ENCODE measurements around the gene KIF26B. TPM values are rescaled to one million over a fixed set of nuclear protein-coding genes. Genes with fewer than 3 reads are reported as not detected.
"Not testable (repeated sequence)": the region's sequence is repeated elsewhere in the genome, so short reads cannot be mapped to it uniquely, and the experiment has no call there.

Gene KIF26B
- total and polyA plus RNA-seq, 2 donors, result 0.43 to 1.6 TPM

GRCh38 chr1:245691897-245692296, 537.1 kb downstream of the KIF26B start:
- no peak overlapping the region for H3K27ac ChIP-seq (ENCODE audit: low read depth in 1 of 2, low read length in 1 of 2)
- H3K4me3 ChIP-seq (ENCODE audit: low read length in 2 of 2), result no peak overlapping the region
- peaks cover 0 to 8% of the 10 kb centered on the region in 2 donors for H3K4me1 ChIP-seq (ENCODE audit: control insufficient read depth in 2 of 2, insufficient read depth in 2 of 2, low read length in 2 of 2)
- no peaks in the 10 kb centered on the region for H3K36me3 ChIP-seq (ENCODE audit: control insufficient read depth in 2 of 2, insufficient read depth in 2 of 2, low read length in 1 of 2)
- H3K27me3 ChIP-seq (ENCODE audit: control insufficient read depth in 2 of 2, insufficient read depth in 1 of 2, low read length in 1 of 2), result peaks cover 2 to 23% of the 10 kb centered on the region in 2 donors
- no peaks in the 10 kb centered on the region for H3K9me3 ChIP-seq (ENCODE audit: control insufficient read depth in 2 of 2, insufficient read depth in 1 of 2, low read length in 1 of 2)
- DNase-seq (ENCODE audit: low read depth in 6 of 9, low spot score in 9 of 9), result no peak
- 97% methylated on average over 3 of the region's 3 CpGs for WGBS

DNA sequence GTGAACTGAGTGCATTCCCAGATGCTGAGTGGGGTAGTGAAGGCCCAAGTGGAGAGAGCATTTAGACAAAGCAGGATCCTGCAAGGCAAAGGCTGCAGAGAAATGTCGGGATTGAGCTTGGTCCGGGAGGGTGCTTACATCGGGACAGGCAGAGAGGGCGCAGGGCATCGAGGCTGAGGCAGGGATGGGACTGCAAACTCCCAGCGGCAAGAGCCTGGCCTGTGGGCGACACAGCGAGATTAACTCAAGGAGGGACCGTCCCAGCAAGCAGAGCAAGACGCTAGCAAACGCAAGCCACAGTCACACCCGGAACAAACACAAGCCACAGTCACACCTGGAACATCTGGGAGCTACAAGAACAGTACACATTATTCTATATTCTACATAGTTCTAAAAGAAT, 537.5 kb downstream of the KIF26B start:
- Histone ChIP-seq H3K27ac (ENCODE audit: low read depth in 1 of 2, low read length in 1 of 2) (no peak overlapping the region), H3K9me3 (ENCODE audit: control insufficient read depth in 2 of 2, insufficient read depth in 1 of 2, low read length in 1 of 2) (no peaks in the 10 kb centered on the region), H3K4me3 (ENCODE audit: low read length in 2 of 2) (no peak overlapping the region), H3K36me3 (ENCODE audit: control insufficient read depth in 2 of 2, insufficient read depth in 2 of 2, low read length in 1 of 2) (no peaks in the 10 kb centered on the region), H3K4me1 (ENCODE audit: control insufficient read depth in 2 of 2, insufficient read depth in 2 of 2, low read length in 2 of 2) (peaks cover 0 to 7% of the 10 kb centered on the region in 2 donors), H3K27me3 (ENCODE audit: control insufficient read depth in 2 of 2, insufficient read depth in 1 of 2, low read length in 1 of 2) (peaks cover 2 to 19% of the 10 kb centered on the region in 2 donors)
- 98% methylated on average over 12 of the region's 12 CpGs for WGBS
- DNase-seq (ENCODE audit: low read depth in 6 of 9, low spot score in 9 of 9), result no peak

DNA sequence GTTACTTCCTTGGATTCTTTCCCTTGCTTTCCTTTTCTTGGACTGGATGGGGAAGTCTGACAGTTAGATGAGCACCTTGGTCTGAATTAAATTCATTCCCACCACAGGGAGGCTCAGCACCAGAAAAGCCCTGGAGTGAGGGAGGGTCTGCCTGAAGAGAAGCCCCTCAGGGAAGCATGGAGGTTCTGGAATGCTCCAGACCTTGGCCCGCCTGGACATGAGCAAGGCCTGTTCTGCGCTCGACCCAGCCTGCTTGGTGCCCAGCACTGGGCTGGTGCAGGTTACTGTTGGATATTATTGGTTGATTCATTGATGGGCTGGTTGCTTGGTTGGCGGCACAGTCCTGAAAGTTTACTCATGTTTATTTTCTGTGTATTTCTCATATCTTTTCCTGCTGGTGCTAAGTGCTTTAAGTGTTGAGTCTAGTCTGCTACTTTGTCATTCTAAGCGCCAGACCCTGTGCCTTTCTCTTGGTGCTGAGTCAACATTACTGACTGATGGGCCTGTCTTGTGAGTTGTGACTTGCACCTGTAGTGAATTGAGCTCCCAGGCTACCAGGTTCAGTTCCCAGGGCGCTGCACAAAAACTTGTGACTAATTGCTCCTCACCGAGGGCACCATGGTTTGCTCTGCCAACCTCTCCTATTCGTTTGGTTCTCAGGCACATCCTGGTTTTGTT, 538.5 kb downstream of the KIF26B start:
- no peak for DNase-seq (ENCODE audit: low read depth in 6 of 9, low spot score in 9 of 9)
- Histone ChIP-seq H3K27ac (ENCODE audit: low read depth in 1 of 2, low read length in 1 of 2) (no peak overlapping the region), H3K4me1 (ENCODE audit: control insufficient read depth in 2 of 2, insufficient read depth in 2 of 2, low read length in 2 of 2) (peaks cover 0 to 2% of the 10 kb centered on the region in 2 donors), H3K27me3 (ENCODE audit: control insufficient read depth in 2 of 2, insufficient read depth in 1 of 2, low read length in 1 of 2) (peaks cover 2 to 11% of the 10 kb centered on the region in 2 donors), H3K9me3 (ENCODE audit: control insufficient read depth in 2 of 2, insufficient read depth in 1 of 2, low read length in 1 of 2) (peaks cover 0 to 3% of the 10 kb centered on the region in 2 donors), H3K4me3 (ENCODE audit: low read length in 2 of 2) (no peak overlapping the region), H3K36me3 (ENCODE audit: control insufficient read depth in 2 of 2, insufficient read depth in 2 of 2, low read length in 1 of 2) (no peaks in the 10 kb centered on the region)
- 91% methylated on average over 8 of the region's 8 CpGs for WGBS

DNA sequence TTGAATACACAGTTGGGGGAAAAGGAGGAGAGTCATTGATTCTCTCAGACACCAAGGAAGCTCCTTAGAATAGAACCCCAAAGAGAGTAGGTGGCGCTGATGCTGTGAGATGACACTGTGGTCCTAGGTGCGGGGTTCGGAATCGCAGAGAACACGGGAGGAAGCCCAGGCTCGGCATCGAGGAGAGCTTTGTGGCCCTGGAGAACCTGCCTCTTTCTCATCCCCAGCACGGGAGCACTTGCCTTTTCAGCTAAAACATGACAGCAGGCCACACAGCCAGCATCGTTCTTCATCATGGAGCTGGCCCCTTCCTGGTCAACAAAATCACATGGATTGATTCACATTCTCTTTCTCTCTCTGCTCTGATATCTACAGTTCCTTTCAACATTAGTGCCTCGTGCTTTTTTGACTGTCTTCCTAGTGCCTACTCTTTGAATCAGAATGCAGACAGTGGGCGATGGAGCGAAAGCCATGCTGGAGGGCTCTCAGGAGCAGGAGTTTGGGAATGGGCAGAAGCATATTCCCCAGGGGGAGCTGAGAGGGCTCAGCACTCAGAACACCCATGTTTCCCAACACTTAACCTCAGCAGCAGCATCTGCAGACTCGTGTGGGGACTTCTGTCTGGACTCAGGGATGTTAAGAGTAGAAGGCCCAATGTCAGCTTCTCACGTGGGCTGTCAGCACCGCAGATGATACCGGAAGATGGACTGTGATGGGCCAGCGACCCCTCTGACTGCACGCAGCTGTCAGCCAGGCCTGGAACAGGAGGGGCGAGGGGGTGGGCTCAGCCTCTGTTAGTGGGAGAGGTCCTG, 539.4 kb downstream of the KIF26B start:
- 95% methylated on average over 19 of the region's 19 CpGs for WGBS
- no peak for DNase-seq (ENCODE audit: low read depth in 6 of 9, low spot score in 9 of 9)

GRCh38 chr1:245694753-245695195, 540.0 kb downstream of the KIF26B start:
- peaks cover 0 to 2% of the 10 kb centered on the region in 2 donors for H3K4me1 ChIP-seq (ENCODE audit: control insufficient read depth in 2 of 2, insufficient read depth in 2 of 2, low read length in 2 of 2)
- DNase-seq (ENCODE audit: low read depth in 6 of 9, low spot score in 9 of 9), result no peak
- no peak overlapping the region for H3K4me3 ChIP-seq (ENCODE audit: low read length in 2 of 2)
- 84% methylated on average over 11 of the region's 11 CpGs for WGBS
- no peak overlapping the region for H3K27ac ChIP-seq (ENCODE audit: low read depth in 1 of 2, low read length in 1 of 2)
- peaks cover 0 to 5% of the 10 kb centered on the region in 2 donors for H3K9me3 ChIP-seq (ENCODE audit: control insufficient read depth in 2 of 2, insufficient read depth in 1 of 2, low read length in 1 of 2)
- H3K36me3 ChIP-seq (ENCODE audit: control insufficient read depth in 2 of 2, insufficient read depth in 2 of 2, low read length in 1 of 2), result no peaks in the 10 kb centered on the region
- peaks cover 2% of the 10 kb centered on the region in 2 donors for H3K27me3 ChIP-seq (ENCODE audit: control insufficient read depth in 2 of 2, insufficient read depth in 1 of 2, low read length in 1 of 2)

More for the DNA sequence above, 539.4 kb downstream of the KIF26B start:
- Histone ChIP-seq H3K9me3 (ENCODE audit: control insufficient read depth in 2 of 2, insufficient read depth in 1 of 2, low read length in 1 of 2) (peaks cover 0 to 5% of the 10 kb centered on the region in 2 donors), H3K27ac (ENCODE audit: low read depth in 1 of 2, low read length in 1 of 2) (no peak overlapping the region), H3K36me3 (ENCODE audit: control insufficient read depth in 2 of 2, insufficient read depth in 2 of 2, low read length in 1 of 2) (no peaks in the 10 kb centered on the region), H3K4me3 (ENCODE audit: low read length in 2 of 2) (no peak overlapping the region), H3K4me1 (ENCODE audit: control insufficient read depth in 2 of 2, insufficient read depth in 2 of 2, low read length in 2 of 2) (peaks cover 0 to 2% of the 10 kb centered on the region in 2 donors), H3K27me3 (ENCODE audit: control insufficient read depth in 2 of 2, insufficient read depth in 1 of 2, low read length in 1 of 2) (peaks cover 2 to 5% of the 10 kb centered on the region in 2 donors)

DNA sequence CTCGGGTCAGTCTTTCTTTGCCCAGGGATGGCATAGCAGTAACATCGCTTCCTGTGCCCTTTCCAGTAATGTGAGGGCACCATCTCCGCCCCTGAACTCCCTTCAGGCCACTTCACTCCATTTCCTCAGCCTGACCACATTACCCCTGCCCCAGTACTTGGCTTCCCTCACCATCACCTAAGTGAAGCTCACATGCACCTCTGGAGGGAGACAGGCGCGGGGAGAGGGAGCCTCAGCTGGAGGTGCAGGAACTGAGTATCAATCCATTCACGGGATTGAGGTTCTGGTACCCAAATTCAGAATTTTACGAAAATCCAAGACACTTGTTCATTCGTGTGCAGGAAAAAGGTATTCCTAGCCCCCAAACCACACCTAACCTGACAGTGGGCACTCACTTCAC, 540.4 kb downstream of the KIF26B start:
- WGBS, result 91% methylated on average over 8 of the region's 8 CpGs
- H3K27ac ChIP-seq (ENCODE audit: low read depth in 1 of 2, low read length in 1 of 2), result no peak overlapping the region
- H3K4me1 ChIP-seq (ENCODE audit: control insufficient read depth in 2 of 2, insufficient read depth in 2 of 2, low read length in 2 of 2), result peaks cover 0 to under 1% of the 10 kb centered on the region in 2 donors
- H3K27me3 ChIP-seq (ENCODE audit: control insufficient read depth in 2 of 2, insufficient read depth in 1 of 2, low read length in 1 of 2), result peaks cover under 1 to 2% of the 10 kb centered on the region in 2 donors
- H3K36me3 ChIP-seq (ENCODE audit: control insufficient read depth in 2 of 2, insufficient read depth in 2 of 2, low read length in 1 of 2), result no peaks in the 10 kb centered on the region
- no peak overlapping the region for H3K4me3 ChIP-seq (ENCODE audit: low read length in 2 of 2)
- peaks cover 0 to 5% of the 10 kb centered on the region in 2 donors for H3K9me3 ChIP-seq (ENCODE audit: control insufficient read depth in 2 of 2, insufficient read depth in 1 of 2, low read length in 1 of 2)
- no peak for DNase-seq (ENCODE audit: low read depth in 6 of 9, low spot score in 9 of 9)

DNA sequence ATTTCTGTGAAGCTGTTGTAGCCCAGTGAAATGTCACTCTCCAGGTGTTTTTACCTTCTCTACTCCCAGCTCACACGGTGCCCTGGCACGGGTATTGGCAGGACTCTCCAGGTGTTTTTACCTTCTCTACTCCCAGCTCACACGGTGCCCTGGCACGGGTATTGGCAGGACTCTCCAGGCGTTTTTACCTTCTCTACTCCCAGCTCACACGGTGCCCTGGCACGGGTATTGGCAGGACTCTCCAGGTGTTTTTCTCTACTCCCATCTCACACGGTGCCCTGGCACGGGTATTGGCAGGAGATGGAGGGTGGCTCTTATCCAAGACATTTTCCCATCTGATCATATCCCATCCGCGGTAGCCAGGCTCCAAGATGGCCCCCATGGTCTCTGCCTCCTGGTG, 540.9 kb downstream of the KIF26B start:
- not testable (repeated sequence) for H3K9me3 ChIP-seq (ENCODE audit: control insufficient read depth in 2 of 2, insufficient read depth in 1 of 2, low read length in 1 of 2); H3K27ac ChIP-seq (ENCODE audit: low read depth in 1 of 2, low read length in 1 of 2); H3K36me3 ChIP-seq (ENCODE audit: control insufficient read depth in 2 of 2, insufficient read depth in 2 of 2, low read length in 1 of 2); H3K27me3 ChIP-seq (ENCODE audit: control insufficient read depth in 2 of 2, insufficient read depth in 1 of 2, low read length in 1 of 2); H3K4me1 ChIP-seq (ENCODE audit: control insufficient read depth in 2 of 2, insufficient read depth in 2 of 2, low read length in 2 of 2); H3K4me3 ChIP-seq (ENCODE audit: low read length in 2 of 2); DNase-seq (ENCODE audit: low read depth in 6 of 9, low spot score in 9 of 9)
- whole genome bisulfite sequencing, result 99% methylated on average over 11 of the region's 11 CpGs

DNA sequence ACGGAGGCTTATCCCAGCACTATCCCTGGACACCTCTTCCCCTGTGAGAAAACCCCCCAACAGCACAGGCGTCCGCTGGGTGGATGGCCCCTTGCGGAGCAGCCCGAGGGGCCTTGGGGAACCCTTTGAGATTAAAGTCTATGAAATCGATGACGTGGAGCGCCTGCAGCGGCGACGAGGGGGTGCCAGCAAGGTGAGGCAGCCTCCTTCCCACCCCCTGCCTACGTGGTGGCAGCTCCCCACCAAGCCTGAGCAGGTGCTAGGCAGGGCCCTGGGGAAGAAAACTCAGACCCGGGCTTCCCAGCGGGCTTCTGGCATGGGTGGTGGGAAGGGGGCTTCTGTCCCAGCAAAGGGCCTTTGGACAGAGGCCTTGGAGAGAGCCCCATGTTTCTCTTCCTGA, 543.3 kb downstream of the KIF26B start:
- DNase-seq (ENCODE audit: low read depth in 6 of 9, low spot score in 9 of 9), result no peak

GRCh38 chr1:245698860-245699259, 544.1 kb downstream of the KIF26B start:
- H3K36me3 ChIP-seq (ENCODE audit: control insufficient read depth in 2 of 2, insufficient read depth in 2 of 2, low read length in 1 of 2), result no peaks in the 10 kb centered on the region
- 90% methylated on average over 16 of the region's 16 CpGs for WGBS
- H3K27me3 ChIP-seq (ENCODE audit: control insufficient read depth in 2 of 2, insufficient read depth in 1 of 2, low read length in 1 of 2), result no peaks in the 10 kb centered on the region
- no peak for DNase-seq (ENCODE audit: low read depth in 6 of 9, low spot score in 9 of 9)
- H3K4me1 ChIP-seq (ENCODE audit: control insufficient read depth in 2 of 2, insufficient read depth in 2 of 2, low read length in 2 of 2), result no peaks in the 10 kb centered on the region
- H3K27ac ChIP-seq (ENCODE audit: low read depth in 1 of 2, low read length in 1 of 2), result no peak overlapping the region
- H3K4me3 ChIP-seq (ENCODE audit: low read length in 2 of 2), result no peak overlapping the region
- H3K9me3 ChIP-seq (ENCODE audit: control insufficient read depth in 2 of 2, insufficient read depth in 1 of 2, low read length in 1 of 2), result peaks cover 0 to 5% of the 10 kb centered on the region in 2 donors

More for the DNA sequence above, 543.3 kb downstream of the KIF26B start:
- Histone ChIP-seq H3K4me1 (ENCODE audit: control insufficient read depth in 2 of 2, insufficient read depth in 2 of 2, low read length in 2 of 2) (no peaks in the 10 kb centered on the region), H3K4me3 (ENCODE audit: low read length in 2 of 2) (no peak overlapping the region), H3K36me3 (ENCODE audit: control insufficient read depth in 2 of 2, insufficient read depth in 2 of 2, low read length in 1 of 2) (no peaks in the 10 kb centered on the region), H3K27ac (ENCODE audit: low read depth in 1 of 2, low read length in 1 of 2) (no peak overlapping the region), H3K27me3 (ENCODE audit: control insufficient read depth in 2 of 2, insufficient read depth in 1 of 2, low read length in 1 of 2) (no peaks in the 10 kb centered on the region), H3K9me3 (ENCODE audit: control insufficient read depth in 2 of 2, insufficient read depth in 1 of 2, low read length in 1 of 2) (peaks cover 0 to 5% of the 10 kb centered on the region in 2 donors)
- 92% methylated on average over 14 of the region's 14 CpGs for WGBS

All from thymus (tissue), 11 donors.